Effector CD4-positive, alpha-beta T cell (primary cell): Measurements from ENCODE around the gene CTBP2.
"Not testable (repeated sequence)": the region's sequence is repeated elsewhere in the genome, so short reads cannot be mapped to it uniquely, and the experiment has no call there.

Experiments used
- DNase-seq: peaks from one replicate; pipeline ENCODE4 v3.0.0-alpha.2; 2020

CTBP2 gene

DNA sequence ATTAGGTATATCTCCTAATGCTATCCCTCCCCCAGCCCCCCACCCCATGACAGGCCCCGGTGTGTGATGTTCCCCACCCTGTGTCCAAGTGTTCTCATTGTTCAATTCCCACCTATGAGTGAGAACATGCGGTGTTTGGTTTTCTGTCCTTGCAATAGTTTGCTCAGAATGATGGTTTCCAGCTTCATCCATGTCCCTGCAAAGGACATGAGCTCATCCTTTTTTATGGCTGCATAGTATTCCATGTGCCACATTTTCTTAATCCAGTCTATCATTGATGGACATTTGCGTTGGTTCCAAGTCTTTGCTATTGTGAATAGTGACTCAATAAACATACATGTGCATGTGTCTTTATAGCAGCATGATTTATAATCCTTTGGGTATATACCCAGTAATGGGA is 18.7 kb upstream of the CTBP2 start:
- DNase-seq: not testable (repeated sequence)

DNA sequence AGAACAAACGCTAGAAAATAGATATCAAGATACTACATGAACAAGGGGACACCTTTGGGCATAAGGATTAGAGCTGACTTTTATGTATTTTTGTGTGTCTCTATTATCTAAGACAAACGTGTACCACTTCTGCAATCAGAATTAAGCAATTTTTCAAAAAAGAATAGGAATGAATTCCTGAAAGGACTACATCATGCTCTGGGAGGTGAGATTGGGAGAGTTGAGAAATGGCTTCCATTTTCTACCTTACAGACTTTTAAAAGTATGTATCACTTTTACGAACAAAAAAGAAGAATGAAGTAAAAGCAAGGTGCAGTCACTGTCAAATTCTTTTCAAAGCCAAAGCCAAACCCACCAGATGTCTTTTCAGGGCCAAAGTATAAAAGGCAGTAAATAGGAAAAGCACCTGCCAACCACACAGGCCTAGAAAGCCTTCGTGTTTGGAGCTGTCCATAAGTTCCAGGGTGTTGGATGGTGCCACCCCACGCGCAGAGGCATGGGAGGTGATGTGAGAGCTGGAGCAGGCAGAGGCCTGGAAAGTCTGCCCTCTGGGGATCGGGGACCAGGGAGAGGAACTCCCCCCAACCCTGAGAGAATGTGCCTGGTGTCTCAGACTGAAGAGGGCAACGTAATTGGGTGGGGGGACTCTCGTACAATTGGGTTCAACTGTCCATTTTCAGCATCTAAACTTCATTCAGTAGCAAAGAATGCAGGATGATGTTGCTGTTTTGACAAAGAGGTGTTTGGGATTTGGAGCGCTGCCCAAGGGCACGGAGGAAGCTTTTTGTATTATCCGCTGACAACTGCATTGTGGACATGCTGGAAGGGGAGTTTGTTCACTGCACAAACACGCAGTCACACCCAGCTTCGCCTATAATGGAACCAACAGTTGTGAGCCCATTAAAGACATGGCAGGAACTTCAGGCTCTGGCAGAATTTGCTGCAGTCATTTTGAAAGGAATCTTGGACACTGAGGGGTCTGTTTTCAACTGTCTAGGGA is 17.6 kb upstream of the CTBP2 start:
- no peak for DNase-seq

DNA sequence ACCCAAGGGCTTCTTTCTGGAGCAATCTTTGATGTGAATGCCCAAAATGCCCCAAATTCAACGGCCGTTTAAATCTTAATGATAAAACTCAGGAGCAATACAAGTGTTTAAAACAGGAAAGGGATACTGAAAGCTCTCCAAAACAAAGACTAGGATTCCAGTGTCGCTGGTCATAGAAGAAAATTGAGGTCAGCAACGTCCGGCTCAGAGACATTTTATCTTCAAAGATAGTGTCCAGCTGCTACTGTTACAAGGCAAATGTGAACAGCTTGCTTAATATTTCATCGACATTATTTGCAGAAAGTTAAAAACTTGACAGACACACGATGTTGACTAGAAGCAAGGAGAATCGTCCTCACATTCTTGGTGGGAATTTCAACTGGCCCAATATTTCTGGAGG is 15.4 kb upstream of the CTBP2 start:
- no peak for DNase-seq

DNA sequence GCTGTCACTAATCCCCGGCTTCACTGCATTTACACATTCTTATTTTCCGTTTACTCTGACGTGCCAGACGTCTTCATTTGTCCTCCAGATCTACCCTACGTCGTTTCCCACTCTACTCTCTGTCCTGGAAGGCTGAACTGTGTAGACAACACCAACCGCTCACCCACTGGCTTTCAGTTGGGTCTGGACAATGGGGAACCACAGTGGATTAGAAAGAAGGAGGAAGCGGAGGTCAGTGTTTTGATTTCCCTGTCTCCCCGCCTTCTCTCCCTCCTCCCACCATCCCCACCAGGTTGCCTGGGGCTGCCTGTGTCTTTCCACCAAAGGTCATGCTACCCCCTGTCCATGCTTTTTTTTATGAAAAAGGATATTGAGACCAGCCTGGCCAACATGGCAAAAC is 14.0 kb upstream of the CTBP2 start:
- no peak for DNase-seq

DNA sequence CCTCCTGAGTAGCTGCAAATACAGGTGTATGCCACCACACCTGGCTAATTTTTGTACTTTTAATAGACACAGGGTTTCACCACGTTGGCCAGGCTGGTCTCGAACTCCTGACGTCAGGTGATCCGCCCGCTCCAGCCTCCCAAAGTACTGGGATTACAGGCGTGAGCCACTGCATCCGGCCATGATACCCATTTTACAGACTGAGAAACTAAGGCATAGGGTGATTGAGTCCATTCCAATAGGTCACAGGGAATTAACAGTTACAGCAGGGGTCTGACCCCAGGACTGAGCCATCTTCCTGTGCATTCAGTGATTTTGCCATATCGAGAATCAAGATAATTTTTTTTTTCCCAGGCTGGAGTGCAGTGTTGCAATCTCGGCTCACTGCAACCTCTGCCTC is 12.3 kb upstream of the CTBP2 start:
- DNase-seq: no peak

DNA sequence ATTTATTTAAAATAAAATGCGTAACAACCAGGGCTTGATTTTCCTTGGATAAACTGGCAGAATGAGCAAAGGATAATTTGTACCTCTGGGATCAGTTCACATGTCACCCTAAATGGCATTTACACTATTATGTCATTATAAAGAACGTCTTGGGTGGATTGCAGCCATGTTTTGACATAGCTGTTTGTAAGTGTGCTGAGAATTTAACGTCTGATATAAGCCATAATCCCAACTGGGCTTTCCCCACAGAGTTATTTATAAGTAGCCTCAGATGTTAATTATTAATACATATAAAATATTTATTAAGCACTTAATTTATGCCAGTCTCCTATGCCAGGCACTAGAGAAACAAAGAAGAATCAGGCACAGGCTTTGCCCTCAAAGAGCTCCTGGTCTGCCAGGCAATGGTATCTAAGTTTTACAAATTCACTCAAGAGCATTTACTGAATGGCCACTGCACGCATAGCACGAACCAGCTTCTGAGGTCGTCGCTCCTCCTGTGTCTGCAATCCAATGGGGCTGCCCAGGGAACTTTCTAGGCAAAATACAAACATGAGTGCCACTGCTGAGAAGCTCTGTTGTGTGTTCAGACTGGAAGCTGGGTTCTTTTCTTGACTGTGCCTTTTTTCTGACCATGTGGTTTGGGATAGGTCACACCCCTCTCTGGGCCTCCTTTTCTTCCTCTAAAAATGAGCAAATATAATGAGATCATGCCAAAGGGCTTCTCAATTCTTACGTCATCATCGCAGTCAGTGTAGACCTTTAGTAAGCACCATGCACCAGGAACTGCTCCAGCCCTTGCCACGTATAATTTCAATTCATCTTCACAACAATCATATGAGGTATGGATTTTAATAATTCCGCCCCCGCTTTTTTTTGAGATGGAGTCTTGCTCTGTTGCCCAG is 11.3 kb upstream of the CTBP2 start:
- no peak for DNase-seq

DNA sequence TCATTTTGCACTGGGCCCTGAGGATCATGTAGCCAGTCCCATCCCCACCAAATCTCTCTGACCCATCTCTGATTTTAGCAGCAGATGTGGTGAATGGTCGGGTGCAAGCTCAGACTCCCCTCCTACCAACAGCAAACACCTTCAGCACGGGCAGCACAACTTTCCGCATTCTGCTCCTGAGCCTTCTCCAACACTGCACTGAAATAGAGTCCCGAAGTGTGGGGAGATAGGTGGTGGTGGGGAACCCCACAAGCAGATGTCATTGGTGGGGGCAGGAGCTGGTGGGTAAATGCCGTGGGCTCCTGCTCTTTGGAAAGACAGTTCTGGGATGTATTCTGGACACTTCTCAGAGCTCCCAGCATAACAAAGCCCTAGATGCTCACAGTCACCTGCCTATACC is 9.6 kb upstream of the CTBP2 start:
- DNase-seq: no peak

DNA sequence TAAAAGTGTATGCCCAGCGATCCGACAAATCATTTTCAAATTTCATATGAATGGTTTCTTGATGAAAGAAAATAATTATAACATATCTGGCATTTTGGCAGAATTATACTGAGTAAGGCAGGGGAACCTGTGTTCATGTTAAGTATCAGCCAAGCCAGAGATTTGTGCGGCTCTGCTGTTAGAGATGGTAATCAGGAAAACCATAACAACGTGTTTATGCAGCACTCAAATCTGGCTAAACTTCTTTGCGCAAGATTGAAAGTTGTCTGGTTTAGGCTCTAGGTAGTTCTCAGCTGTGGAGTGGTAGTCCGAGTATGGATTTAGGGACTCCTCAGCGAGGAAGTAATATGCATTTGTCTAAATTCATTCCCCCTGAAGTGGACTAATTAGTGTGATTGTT is 8.9 kb upstream of the CTBP2 start:
- DNase-seq: no peak

DNA sequence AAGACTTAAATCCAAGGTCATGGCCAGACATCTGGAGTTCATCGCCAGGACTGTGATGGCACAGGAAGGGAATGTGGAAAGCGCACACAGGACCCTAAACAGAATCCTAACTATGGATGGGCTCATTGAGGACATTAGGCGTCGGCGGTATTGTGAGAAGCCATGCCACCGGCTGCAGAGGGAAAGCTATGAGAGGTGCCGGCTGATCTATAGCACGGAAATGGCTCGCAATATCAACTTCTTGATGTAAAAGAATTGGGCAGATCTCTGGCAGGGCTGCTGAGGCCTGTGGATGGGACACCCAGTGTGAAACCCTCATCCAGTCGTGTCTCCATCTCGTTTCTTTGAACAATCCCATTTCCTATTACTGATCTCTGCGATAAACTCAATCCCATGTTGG is 6.3 kb upstream of the CTBP2 start:
- no peak for DNase-seq

DNA sequence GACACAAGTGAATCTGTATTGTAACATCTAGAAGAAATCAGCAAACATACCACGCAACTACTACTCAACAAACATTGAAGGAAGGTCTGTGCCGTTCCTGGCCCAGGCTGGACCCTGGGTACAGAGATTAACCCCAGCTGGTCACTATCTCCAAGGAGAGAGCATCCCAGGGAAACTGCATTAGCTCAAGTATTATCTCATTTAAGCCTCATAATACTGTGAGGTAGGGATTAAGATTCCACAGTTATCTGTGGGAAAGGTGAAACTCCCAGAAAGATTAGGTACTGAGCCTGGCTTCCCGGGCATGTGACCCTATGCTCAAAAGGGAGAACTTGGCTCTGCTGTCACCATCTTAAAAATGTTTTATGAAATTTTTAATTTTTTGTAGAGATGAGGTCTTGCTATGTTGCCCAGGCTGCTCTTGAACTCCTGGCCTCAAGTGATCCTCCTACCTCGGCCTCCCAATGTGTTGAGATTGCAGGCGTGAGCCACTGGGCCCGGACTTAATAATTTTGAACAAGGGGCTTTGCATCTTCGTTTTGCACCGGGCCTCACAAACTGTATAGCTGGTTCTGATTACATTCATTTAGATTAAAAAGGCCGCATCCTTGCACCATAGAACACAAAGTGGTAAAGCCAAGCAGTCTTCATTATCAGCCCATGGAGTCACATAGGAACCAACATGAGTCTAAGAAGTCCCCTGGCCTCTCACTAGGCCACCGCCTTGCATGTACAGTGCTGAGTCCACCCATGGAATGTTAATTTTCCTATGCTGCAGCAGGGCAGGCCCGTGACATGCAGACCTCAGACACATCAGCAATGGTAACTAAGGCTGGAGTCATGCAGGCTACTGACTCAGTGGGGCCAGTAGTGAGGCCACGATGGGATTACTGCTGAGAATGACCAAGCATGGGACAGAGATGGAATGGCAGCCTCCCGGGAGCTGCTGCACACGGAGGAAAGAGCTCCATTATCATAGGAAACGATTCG is 5.5 kb upstream of the CTBP2 start:
- DNase-seq: no peak

DNA sequence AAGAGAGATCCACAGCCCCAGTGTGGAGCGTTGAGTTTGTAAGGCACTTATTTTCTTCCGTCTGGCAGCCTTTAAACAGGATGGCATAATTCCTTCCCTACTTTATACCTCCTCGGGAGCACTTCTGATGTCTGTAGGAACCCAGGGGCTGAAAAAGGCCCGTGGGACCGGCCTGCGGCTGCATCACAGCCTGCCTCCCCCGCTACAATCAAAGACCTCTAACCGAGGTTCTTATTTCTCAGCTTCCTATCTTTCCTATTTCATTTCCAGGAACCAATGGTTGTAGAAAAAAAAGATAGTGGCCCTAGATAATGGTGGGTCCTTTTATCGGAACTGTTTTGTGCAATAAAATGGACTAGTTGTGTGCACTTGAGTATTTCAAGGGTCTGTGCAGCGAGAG is 4.1 kb upstream of the CTBP2 start:
- no peak for DNase-seq

DNA sequence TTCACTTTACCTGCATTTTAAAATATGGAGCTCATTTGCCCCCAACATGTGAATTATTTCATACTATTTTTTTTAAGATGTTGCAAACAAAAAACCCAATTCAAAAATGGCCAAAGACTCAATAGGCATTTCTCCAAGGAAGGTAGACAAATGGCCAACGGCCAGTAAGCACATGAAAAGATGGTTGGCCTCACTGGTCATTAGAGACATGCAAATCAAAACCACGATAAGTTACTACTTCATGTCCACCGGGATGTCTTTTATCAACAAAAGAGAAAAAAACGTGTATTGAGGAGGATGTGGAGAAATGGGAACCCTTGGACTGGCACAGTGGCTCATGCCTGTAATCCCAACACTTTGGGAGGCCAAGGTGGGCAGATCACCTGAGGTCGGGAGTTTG is 3.4 kb upstream of the CTBP2 start:
- DNase-seq: no peak

DNA sequence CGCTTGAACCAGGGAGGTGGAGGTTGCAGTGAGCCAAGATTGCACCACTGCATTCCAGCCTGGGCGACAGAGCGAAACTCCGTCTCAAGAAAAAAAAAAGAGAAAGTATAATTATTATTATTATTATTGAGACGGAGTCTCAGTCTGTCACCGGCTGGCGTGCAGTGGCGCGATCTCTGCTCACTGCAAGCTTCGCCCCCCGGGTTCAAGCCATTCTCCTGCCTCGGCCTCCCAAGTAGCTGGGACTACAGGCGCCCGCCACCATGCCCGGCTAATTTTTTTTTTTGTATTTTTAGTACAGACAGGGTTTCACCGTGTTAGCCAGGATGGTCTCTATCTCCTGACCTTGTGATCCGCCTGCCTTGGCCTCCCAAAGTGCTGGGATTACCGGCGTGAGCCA is 2.9 kb upstream of the CTBP2 start:
- DNase-seq: not testable (repeated sequence)

DNA sequence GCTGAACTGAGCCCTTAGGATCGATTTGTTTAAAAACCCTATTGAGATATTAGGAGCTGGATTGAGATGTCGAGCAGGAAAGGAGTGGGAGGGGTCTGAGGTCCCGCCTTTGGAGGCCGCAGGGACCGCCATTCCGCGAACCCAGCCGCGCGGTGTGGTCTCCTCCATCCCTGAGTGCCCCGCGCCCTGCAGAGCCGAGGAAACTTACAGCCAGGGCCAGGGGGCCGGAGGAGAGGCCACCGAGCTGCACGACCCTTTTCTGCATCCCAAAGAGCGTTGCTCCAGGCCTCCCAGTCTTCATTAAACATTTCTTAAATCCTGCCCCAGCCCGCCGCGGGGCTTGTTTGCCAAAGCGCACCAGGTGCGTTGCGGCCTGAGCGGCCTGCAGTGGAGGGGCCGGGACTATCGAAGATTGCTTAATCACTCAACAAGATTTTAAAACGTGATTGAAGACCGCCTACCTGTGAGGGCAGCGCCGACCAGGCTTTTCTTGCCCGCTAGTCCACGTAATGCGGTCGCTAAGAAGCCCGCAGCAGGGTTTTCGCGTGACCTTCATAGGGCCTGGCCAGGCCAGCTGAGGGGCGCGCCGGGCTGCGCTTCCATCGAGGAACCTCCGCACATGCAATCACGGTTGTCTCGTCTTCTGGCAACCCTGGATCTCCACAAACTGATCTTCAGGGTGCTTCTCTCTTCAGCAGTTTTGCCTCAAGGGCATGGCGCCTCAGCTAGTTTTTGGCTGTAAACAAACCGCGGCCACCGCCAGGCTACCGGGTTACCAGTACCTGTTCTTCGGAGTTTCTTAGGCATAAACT is 2.0 kb upstream of the CTBP2 start:
- no peak for DNase-seq

DNA sequence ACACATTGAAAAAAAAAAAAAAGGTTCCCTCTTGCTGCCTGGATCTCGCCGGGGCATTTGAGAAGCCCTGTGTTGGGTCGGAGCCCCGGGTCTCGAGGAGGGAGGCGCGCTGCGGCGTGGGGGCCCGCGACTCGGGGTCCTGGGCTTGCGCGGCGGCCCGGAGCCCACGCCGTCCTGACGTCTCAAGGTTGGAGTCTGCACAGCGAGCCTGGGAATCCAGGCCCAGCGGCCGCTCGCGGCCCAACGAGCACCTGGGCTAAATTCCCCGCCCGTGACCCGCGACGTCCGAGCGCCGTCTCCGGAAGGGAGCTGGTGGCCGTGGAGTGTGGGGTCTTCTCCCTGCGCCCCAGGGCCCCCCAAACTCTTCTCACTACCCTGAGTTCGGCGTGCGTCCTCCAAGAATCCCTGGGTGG is 1.4 kb upstream of the CTBP2 start:
- no peak for DNase-seq

DNA sequence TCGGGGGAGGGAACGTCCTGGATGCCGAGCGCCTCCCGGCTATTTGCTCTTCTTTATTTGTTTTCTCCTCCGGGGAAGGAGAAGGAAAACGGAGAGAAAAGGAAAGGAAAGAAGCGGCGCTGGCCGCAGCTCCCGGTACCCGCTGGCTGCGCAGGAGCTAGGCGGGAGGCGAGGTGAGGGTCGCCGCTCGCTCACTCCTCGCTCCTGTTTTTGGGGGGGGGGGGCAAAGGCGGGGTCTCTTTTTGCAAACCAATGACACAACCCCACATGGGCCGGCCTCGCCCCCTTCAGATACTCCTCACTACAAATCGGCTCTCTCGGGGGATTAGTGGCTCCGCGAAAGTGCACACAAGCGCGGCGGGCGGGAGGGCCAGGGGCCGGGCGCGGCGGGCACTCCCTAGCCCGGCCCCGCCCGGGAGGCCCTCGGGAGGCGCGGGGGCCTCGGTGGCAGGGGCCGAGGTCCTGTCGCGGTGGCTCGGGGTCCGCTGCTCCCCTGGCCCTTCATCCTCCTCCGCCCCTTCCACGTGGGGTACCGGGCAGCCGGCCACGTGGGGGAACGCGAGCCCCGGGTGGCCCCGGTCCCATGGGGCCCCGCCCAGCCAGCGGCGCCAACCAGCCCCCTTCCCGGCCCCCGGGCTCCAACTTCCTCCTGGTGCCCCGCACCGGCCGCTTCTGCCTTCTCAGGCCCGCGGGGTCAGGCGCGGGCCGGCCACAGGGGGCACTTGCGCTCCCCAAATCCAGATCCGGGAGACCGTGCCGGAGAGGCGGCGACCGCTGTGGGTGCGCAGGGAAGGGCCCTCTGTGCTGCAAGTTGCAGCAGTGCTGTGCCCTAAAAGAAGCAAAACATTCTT is 718 bp upstream of the CTBP2 start:
- no peak for DNase-seq

DNA sequence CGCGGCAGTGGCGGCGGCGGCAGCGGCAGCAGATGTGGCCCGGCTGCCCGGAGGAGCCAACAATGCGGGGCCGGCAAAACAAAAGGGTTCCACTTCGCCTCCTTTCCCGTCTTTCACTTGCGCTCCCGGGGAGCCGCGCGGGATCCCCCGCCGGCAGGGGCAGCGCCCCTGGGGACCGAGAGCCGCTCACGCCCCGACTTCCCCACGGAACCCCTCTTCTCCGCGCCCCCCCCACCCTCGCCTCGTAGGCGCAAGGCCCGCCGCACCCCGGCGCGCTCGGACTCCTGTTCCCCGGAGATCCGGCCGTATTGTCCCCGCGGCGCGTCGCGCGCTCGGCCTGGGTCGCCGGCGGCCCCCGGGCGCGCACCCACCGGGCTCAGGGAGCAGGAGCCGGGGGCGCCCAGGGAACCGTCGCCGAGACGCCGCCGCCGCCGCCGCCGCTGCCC is 854 bp downstream of the CTBP2 start:
- DNase-seq: no peak

DNA sequence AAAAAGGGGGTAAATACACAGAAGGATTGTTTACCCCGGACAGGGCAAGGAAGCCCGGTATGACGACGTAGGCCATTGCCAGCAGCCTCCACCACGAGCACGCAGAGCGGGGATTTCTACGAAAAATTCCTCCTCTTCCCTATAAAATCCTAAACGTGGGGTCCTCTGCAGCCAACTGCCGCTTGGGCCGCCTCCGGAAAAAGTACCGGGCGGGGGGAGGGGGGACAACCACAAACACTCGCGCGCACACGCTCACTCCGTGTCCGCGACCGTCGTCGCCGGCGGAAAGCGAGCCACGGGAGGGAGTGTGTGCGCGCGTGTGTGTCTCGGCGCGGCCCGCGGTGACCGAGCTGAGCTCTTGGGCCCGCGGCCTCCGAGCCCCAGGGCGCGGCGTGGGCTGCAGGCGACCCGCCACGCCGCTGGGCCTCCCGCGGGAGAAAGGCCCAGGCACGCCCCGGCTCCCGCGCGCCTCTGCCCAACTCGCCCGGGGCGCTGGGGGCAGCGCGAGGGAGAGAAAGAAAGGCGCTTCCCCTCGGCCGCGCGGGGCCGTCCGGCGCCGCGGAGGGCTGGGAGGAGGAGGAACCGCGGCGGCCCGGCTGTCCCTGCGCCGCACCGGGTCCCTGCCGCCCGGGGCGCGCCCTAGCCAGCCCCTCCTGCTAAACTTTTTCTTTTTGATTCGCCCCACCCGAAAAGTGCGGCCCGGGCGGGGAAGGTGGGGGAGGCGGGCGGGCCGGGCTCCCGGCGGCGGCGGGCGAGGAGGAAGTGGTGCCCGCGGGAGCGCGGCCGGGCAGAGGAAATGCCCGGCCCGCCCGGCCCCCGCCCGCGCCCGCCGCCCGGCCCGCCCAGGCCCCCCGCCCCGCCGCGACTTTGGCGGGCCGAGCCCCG is 1.5 kb downstream of the CTBP2 start:
- no peak for DNase-seq

DNA sequence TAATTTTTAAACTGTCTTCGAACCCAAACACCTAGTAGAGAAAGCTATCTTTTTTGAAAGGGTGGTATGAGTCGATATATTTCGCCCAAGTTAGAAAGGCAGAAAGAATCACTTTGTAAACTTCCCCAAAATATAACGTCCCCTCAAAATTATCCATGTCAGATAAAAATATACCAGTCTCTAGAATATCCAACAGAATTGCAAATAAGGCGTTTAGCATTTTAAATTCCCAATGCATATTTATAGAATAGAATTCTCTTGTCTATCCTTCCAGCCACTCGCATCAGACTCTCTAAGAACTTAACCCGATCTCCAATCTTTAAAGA is 2.1 kb downstream of the CTBP2 start:
- DNase-seq: no peak

DNA sequence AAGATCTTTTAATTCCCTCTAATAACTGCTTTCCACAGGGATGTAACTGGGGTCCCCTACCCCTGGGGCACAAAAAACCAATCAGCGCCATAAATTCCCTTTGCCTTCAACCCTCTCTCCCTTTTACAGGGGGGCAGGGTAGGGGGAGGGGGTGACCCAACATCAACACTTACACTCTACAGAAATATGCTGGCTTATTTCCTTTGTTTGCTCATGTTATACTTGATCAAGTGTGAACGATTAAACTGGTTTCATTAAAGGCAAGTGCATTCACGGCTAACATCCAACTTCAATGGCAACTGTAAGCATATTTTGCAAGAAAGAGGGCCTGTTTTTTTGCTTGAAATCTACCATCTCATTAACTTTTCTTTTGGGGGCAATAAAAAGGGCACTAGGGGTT is 2.9 kb downstream of the CTBP2 start:
- no peak for DNase-seq
